NCI-H774 (cell line): ENCODE results near the gene OR2A1.
"Not testable (repeated sequence)": the region's sequence is repeated elsewhere in the genome, so short reads cannot be mapped to it uniquely, and the experiment has no call there.

Experiments
- DNase-seq: peaks from one replicate; lab custom pipeline; 2025; lab: John Stamatoyannopoulos, UW

The OR2A1 gene

DNA sequence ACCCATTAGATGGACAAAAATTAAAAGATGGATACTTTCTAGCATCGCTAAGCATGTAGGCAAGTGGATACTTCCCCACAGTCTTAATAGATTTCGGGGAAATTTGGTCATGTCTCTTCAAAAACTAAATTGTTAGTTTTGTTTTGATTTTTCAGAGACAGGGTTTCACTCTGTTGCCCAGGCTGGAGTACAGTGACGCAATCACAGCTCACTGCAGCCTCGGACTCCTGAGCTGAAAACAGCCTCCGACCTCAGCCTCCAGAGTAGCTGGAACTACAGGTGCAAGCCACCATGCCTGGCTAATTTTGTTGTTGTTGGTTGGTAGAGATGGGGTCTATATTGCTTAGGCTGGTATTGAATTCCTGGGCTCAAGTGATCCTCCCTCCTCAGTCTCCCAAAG lies 13.6 kb downstream of the OR2A1 start:
- DNase-seq, result not testable (repeated sequence)

DNA sequence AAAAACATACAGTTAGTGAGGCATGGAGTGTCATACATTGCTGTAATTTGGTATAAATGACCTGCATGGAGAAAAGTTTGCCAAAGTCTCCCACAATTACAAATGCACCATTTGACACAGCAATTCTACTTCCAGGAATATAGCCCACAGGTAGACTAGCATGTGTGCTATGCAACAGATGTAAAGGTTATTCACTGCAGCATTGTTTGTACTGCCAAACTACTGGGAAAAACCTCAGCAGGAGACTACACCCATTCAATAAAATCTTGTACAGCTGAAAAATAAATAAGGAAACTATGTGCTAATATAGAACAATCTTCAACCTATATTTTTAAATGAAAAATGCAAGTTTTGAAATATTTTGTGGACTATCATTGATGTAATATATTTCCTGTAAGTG lies 17.8 kb downstream of the OR2A1 start:
- DNase-seq, result not testable (repeated sequence)

DNA sequence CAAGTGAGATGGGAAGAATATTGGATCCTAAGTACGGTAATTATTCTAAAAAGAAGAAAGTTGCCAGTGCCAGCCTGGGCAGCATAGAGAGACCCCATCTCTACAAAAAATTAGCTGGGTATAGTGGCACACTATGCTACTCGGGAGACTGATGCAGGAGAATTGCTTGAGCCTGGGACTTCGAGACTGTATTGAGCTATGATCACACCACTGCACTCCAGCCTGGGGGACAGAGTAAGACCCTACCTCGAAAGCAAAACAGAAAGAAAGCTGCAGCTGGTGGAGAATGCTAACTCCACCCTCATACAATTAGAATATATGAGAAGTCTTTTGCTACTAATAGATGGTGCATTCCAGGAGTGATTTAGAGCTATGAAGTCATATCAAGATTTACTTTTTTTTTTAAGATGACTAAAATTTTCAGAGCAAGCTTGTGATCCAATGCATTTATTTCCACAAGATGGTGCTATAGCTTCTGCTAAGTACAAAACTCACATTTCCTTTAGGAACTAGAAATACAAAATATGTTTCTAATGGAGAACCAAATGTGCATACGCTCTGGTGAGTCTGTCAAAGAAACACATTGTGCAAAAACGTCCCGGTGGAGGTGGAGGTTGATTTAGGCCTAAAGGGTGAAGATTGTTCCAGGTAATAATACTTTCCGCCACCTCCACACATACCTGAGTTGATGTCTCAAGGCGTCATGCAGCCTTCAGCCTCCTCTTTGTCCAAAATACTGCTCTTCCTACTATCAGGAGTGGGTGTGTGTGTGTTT lies 19.2 kb downstream of the OR2A1 start:
- not testable (repeated sequence) for DNase-seq

DNA sequence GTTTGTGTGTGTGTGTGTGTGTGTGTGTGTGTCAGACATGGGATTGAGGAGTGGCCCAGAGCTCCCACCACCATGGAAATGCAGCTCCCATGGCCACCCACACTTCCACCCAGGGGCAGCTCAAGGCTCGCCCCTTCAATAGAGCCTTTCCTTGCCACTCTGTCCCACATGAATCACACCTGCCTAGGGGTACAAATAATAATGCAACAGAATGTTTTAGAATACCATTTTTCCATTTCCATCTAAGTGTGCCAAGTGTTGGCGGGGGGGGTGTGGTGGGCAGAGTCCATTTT lies 19.7 kb downstream of the OR2A1 start:
- not testable (repeated sequence) for DNase-seq

- DNase-seq, result not testable (repeated sequence)
Observed at GRCh38 chr7:144348625-144349024, 36.4 kb downstream of the OR2A1 start.

DNA sequence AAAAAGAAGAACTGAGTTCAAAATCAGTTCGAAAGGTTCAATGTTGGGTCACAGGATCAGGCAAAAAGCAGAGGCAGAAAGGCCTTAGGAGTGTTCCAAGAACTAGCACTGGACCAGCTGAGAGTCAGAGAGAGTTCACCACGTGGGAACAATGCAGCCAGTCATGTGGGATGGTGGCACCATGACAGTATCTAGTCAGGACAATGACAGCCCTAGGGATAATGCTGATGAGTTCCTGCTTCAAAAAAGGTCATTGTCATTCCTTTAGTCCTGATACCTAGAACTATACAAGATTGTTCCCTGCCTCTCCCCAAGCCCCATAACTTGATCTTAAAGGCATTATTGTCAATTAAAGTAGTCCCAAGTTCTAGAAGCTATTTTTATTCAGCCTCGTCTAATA lies 39.4 kb downstream of the OR2A1 start:
- not testable (repeated sequence) for DNase-seq

- not testable (repeated sequence) for DNase-seq
Observed at GRCh38 chr7:144355176-144355822, 43.1 kb downstream of the OR2A1 start, which contains the start of gene ARHGEF5. ARHGEF5 (plus strand) TSS chr7:144355402; CDS start chr7:144362670, 7,268 bp downstream.

- DNase-seq, result not testable (repeated sequence)
Observed at GRCh38 chr7:144356185-144356584, 44.0 kb downstream of the OR2A1 start.

DNA sequence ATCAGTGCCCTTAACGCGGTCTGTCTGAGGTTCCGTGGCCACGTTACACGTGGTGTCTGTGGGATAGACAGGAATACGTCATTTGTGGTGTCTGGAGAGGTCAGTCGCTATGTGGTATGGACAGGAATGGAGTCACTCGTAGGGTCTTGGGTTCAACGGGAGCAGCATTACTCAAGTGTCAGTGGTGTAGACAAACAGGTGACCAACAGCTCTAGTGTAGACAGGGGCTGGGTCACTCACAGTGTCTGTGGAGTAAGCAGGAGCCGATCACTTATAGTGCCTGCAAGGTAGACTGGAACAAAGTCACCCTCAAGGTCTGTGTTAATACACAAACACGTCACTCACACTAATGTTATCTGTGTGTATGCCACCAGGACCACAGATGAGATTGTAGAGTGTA lies 44.6 kb downstream of the OR2A1 start:
- DNase-seq, result not testable (repeated sequence)

- not testable (repeated sequence) for DNase-seq
Observed at GRCh38 chr7:144362061-144362460, 49.8 kb downstream of the OR2A1 start.

GRCh38 chr7:144365523-144365922 lies 53.3 kb downstream of the OR2A1 start:
- DNase-seq, result not testable (repeated sequence)

- DNase-seq, result not testable (repeated sequence)
Observed at GRCh38 chr7:144367250-144367649, 55.0 kb downstream of the OR2A1 start.

- not testable (repeated sequence) for DNase-seq
Observed at GRCh38 chr7:144369221-144369620, 57.0 kb downstream of the OR2A1 start.
